Measurements from ENCODE around the gene FGFRL1.
A peak's percentile ranks its signal among the peaks of the same experiment; 100 is the strongest.
"Not testable (repeated sequence)": the region's sequence is repeated elsewhere in the genome, so short reads cannot be mapped to it uniquely, and the experiment has no call there.

The FGFRL1 gene

GRCh38 chr4:1040344-1041146 is 29.1 kb downstream of the FGFRL1 start:
- no peak for DNase-seq (ENCODE audit: low read depth)

GRCh38 chr4:1041147-1041935 is 29.9 kb downstream of the FGFRL1 start:
- no peak for DNase-seq (ENCODE audit: low read depth)

GRCh38 chr4:1041936-1042330 is 30.5 kb downstream of the FGFRL1 start:
- no peak for DNase-seq (ENCODE audit: low read depth)

- DNase-seq (ENCODE audit: low read depth) = no peak
Observed at GRCh38 chr4:1042352-1043055, 31.1 kb downstream of the FGFRL1 start.

GRCh38 chr4:1043162-1043561 is 31.7 kb downstream of the FGFRL1 start:
- no peak for DNase-seq (ENCODE audit: low read depth)

GRCh38 chr4:1043651-1044468 is 32.4 kb downstream of the FGFRL1 start:
- peak; percentile 7 for DNase-seq (ENCODE audit: low read depth)

GRCh38 chr4:1044469-1045192 is 33.2 kb downstream of the FGFRL1 start:
- DNase-seq (ENCODE audit: low read depth) = no peak

GRCh38 chr4:1045193-1045594 is 33.8 kb downstream of the FGFRL1 start:
- DNase-seq (ENCODE audit: low read depth) = no peak

GRCh38 chr4:1045595-1046201 is 34.3 kb downstream of the FGFRL1 start:
- no peak for DNase-seq (ENCODE audit: low read depth)

- DNase-seq (ENCODE audit: low read depth) = not testable (repeated sequence)
Observed at GRCh38 chr4:1046581-1047011, 35.2 kb downstream of the FGFRL1 start.

GRCh38 chr4:1047106-1047975 is 35.9 kb downstream of the FGFRL1 start:
- DNase-seq (ENCODE audit: low read depth) = no peak

- no peak for DNase-seq (ENCODE audit: low read depth)
Observed at GRCh38 chr4:1047976-1048772, 36.7 kb downstream of the FGFRL1 start.

GRCh38 chr4:1048773-1049590 is 37.6 kb downstream of the FGFRL1 start:
- DNase-seq (ENCODE audit: low read depth) = no peak

- DNase-seq (ENCODE audit: low read depth) = no peak
Observed at GRCh38 chr4:1049591-1049905, 38.1 kb downstream of the FGFRL1 start.

- DNase-seq (ENCODE audit: low read depth) = no peak
Observed at GRCh38 chr4:1050486-1051213, 39.2 kb downstream of the FGFRL1 start.

- DNase-seq (ENCODE audit: low read depth) = no peak
Observed at GRCh38 chr4:1051472-1051871, 40.0 kb downstream of the FGFRL1 start.

GRCh38 chr4:1052231-1052671 is 40.8 kb downstream of the FGFRL1 start:
- DNase-seq (ENCODE audit: low read depth) = no peak
